Rectal smooth muscle tissue (tissue), 1 donor: ENCODE data around the gene ARL4A.
"Not testable (repeated sequence)": the region's sequence is repeated elsewhere in the genome, so short reads cannot be mapped to it uniquely, and the experiment has no call there.

Source experiments
- H3K27ac ChIP-seq: one replicate; pipeline ENCODE4 v1.7.0; 2013; ENCODE audit warnings: low read depth, low read length, inconsistent platforms
- H3K27me3 ChIP-seq: one replicate; pipeline ENCODE4 v1.7.0; 2013; ENCODE audit warnings: low read length; ENCODE audit not compliant: control insufficient read depth, insufficient read depth
- H3K36me3 ChIP-seq: one replicate; pipeline ENCODE4 v1.7.0; 2013; ENCODE audit warnings: low read length; ENCODE audit not compliant: control insufficient read depth, insufficient read depth
- H3K4me1 ChIP-seq: one replicate; pipeline ENCODE4 v1.7.0; 2013; ENCODE audit warnings: low read length; ENCODE audit not compliant: control insufficient read depth, insufficient read depth
- H3K4me3 ChIP-seq: one replicate; pipeline ENCODE4 v1.7.0; 2013; ENCODE audit warnings: low read length
- H3K9ac ChIP-seq: one replicate; pipeline ENCODE4 v1.7.0; 2013; ENCODE audit warnings: low read length

ARL4A gene

GRCh38 chr7:12686891-12687717 is at the start of gene ARL4A:
TSS of gene ARL4A (plus strand) at chr7:12687633. CDS start at chr7:12688255, 622 bp downstream.
- H3K4me1 ChIP-seq = peaks cover 5% of the 10 kb centered on the region
- H3K27ac ChIP-seq = peak within 1 kb of the TSS; percentile 86
- H3K4me3 ChIP-seq = peak within 1 kb of the TSS; percentile 75
- no peaks in the 10 kb centered on the region for H3K27me3 ChIP-seq
- peak within 1 kb of the TSS; percentile 82 for H3K9ac ChIP-seq
- no peaks in the 10 kb centered on the region for H3K36me3 ChIP-seq

- Histone ChIP-seq H3K4me1 (no peaks in the 10 kb centered on the region), H3K4me3 (no peak overlapping the region), H3K27ac (no peak overlapping the region), H3K36me3 (no peaks in the 10 kb centered on the region), H3K27me3 (no peaks in the 10 kb centered on the region), H3K9ac (no peak overlapping the region)
Observed at GRCh38 chr7:12637819-12638592, 49.4 kb upstream of the ARL4A start.

GRCh38 chr7:12638851-12639456 is 48.5 kb upstream of the ARL4A start:
- no peaks in the 10 kb centered on the region for H3K4me1 ChIP-seq

GRCh38 chr7:12640299-12641096 is 46.9 kb upstream of the ARL4A start:
- no peaks in the 10 kb centered on the region for H3K4me1 ChIP-seq
- H3K27ac ChIP-seq = no peak overlapping the region
- H3K36me3 ChIP-seq = no peaks in the 10 kb centered on the region
- H3K27me3 ChIP-seq = no peaks in the 10 kb centered on the region
- no peak overlapping the region for H3K9ac ChIP-seq
- no peak overlapping the region for H3K4me3 ChIP-seq

More at GRCh38 chr7:12638851-12639456, 48.5 kb upstream of the ARL4A start:
- no peak overlapping the region for H3K4me3 ChIP-seq
- H3K36me3 ChIP-seq = no peaks in the 10 kb centered on the region
- no peak overlapping the region for H3K9ac ChIP-seq
- no peaks in the 10 kb centered on the region for H3K27me3 ChIP-seq
- no peak overlapping the region for H3K27ac ChIP-seq

GRCh38 chr7:12641196-12641595 is 46.2 kb upstream of the ARL4A start:
- no peak overlapping the region for H3K4me3 ChIP-seq
- H3K9ac ChIP-seq = no peak overlapping the region
- no peaks in the 10 kb centered on the region for H3K27me3 ChIP-seq

GRCh38 chr7:12642508-12642907 is 44.9 kb upstream of the ARL4A start:
- no peaks in the 10 kb centered on the region for H3K27me3 ChIP-seq
- H3K4me3 ChIP-seq = no peak overlapping the region
- no peak overlapping the region for H3K27ac ChIP-seq
- no peak overlapping the region for H3K9ac ChIP-seq
- no peaks in the 10 kb centered on the region for H3K4me1 ChIP-seq
- no peaks in the 10 kb centered on the region for H3K36me3 ChIP-seq

More at GRCh38 chr7:12641196-12641595, 46.2 kb upstream of the ARL4A start:
- no peaks in the 10 kb centered on the region for H3K36me3 ChIP-seq
- no peak overlapping the region for H3K27ac ChIP-seq
- H3K4me1 ChIP-seq = no peaks in the 10 kb centered on the region

- H3K27ac ChIP-seq = no peak overlapping the region
- H3K4me1 ChIP-seq = no peaks in the 10 kb centered on the region
- no peak overlapping the region for H3K9ac ChIP-seq
- H3K27me3 ChIP-seq = no peaks in the 10 kb centered on the region
- no peaks in the 10 kb centered on the region for H3K36me3 ChIP-seq
- no peak overlapping the region for H3K4me3 ChIP-seq
Observed at GRCh38 chr7:12643001-12643643, 44.3 kb upstream of the ARL4A start.

- no peaks in the 10 kb centered on the region for H3K36me3 ChIP-seq
- no peaks in the 10 kb centered on the region for H3K4me1 ChIP-seq
- H3K27ac ChIP-seq = no peak overlapping the region
- H3K27me3 ChIP-seq = no peaks in the 10 kb centered on the region
- H3K9ac ChIP-seq = no peak overlapping the region
- H3K4me3 ChIP-seq = no peak overlapping the region
Observed at GRCh38 chr7:12643644-12644043, 43.8 kb upstream of the ARL4A start.

GRCh38 chr7:12645212-12645611 is 42.2 kb upstream of the ARL4A start:
- H3K4me3 ChIP-seq, H3K36me3 ChIP-seq, H3K9ac ChIP-seq, H3K27ac ChIP-seq, H3K4me1 ChIP-seq, H3K27me3 ChIP-seq: not testable (repeated sequence)

- H3K27ac ChIP-seq = no peak overlapping the region
- H3K9ac ChIP-seq = no peak overlapping the region
- H3K27me3 ChIP-seq = no peaks in the 10 kb centered on the region
- H3K36me3 ChIP-seq = no peaks in the 10 kb centered on the region
- no peaks in the 10 kb centered on the region for H3K4me1 ChIP-seq
- H3K4me3 ChIP-seq = no peak overlapping the region
Observed at GRCh38 chr7:12646139-12646538, 41.3 kb upstream of the ARL4A start.

GRCh38 chr7:12647364-12648219 is 39.8 kb upstream of the ARL4A start:
- no peaks in the 10 kb centered on the region for H3K27me3 ChIP-seq
- no peaks in the 10 kb centered on the region for H3K4me1 ChIP-seq
- no peaks in the 10 kb centered on the region for H3K36me3 ChIP-seq
- H3K9ac ChIP-seq = no peak overlapping the region
- H3K4me3 ChIP-seq = no peak overlapping the region
- no peak overlapping the region for H3K27ac ChIP-seq
